HepG2 (cell line): ENCODE measurements around the gene CTBP1.

Experiments
- CTCF ChIP-seq: sonication (generic); formaldehyde crosslinking; IDR thresholded peaks from 2 replicates; pipeline ENCODE4 v1.5.0; 2020; ENCODE audit warnings: mild to moderate bottlenecking, missing genetic modification reagents, moderate library complexity
- USF2 ChIP-seq, 2 experiments: sonication (generic) in 1 of 2; formaldehyde crosslinking in 1 of 2; IDR thresholded peaks; 2 replicates each; pipeline versions ENCODE4 v1.5.1 to v1.6.1; 2011 to 2020; ENCODE audit warnings: borderline replicate concordance in 1 of 2, low read depth in 1 of 2, low read length in 1 of 2, mild to moderate bottlenecking in 1 of 2, missing genetic modification reagents in 1 of 2, moderate library complexity in 1 of 2
- ZNF280D ChIP-seq: sonication (generic); formaldehyde crosslinking; IDR thresholded peaks from 2 replicates; pipeline ENCODE4 v1.5.1; 2020; ENCODE audit warnings: mild to moderate bottlenecking, missing genetic modification reagents
- ZNF350 ChIP-seq: sonication (generic); formaldehyde crosslinking; IDR thresholded peaks from 2 replicates; pipeline ENCODE4 v1.4.0; 2020; ENCODE audit warnings: mild to moderate bottlenecking, low read depth, missing genetic modification reagents, borderline replicate concordance
- ZNF512 ChIP-seq: sonication (generic); formaldehyde crosslinking; IDR thresholded peaks from 2 replicates; pipeline ENCODE4 v1.4.0; 2020; ENCODE audit warnings: mild to moderate bottlenecking, missing genetic modification reagents
- ZNF563 ChIP-seq: sonication (generic); formaldehyde crosslinking; IDR thresholded peaks from 2 replicates; pipeline ENCODE4 v1.8.0; 2022; ENCODE audit warnings: mild to moderate bottlenecking, moderate library complexity, missing genetic modification reagents
- ZSCAN5A ChIP-seq: sonication (generic); formaldehyde crosslinking; IDR thresholded peaks from 2 replicates; pipeline ENCODE4 v1.8.0; 2022; ENCODE audit warnings: mild to moderate bottlenecking, missing genetic modification reagents, borderline replicate concordance

GRCh38 chr4:1255699-1256098, 6.8 kb upstream of the CTBP1 start:
- TF ChIP-seq CTCF (no peak), ZNF512 (CRISPR knock-in tag) (no peak), ZSCAN5A (CRISPR knock-in tag) (no peak), ZNF350 (CRISPR knock-in tag) (no peak), ZNF280D (CRISPR knock-in tag) (no peak), ZNF563 (no peak), USF2 (IDR thresholded peaks at IDR 0.05; ENCODE audit: low read depth, low read length) (no peak), USF2 (CRISPR knock-in tag; IDR thresholded peaks at IDR 0.05; ENCODE audit: borderline replicate concordance) (no peak)
